PC-3 (cell line): ENCODE results near the gene ITGAL. TPM values are rescaled to one million over a fixed set of nuclear protein-coding genes. Genes with fewer than 3 reads are reported as not detected.
A peak's percentile ranks its signal among the peaks of the same experiment; 100 is the strongest.

Experiments used
- ATAC-seq: fragments of 200-7000 bp; cut with Tn5 transposase; 2 replicates; pipeline ENCODE4 v1.9.1; 2020; ENCODE audit warnings: mild to moderate bottlenecking, moderate library complexity
- BruUV-seq: library from RNA; stranded (reverse); fragments of 400-500 nt; replicated peaks from 2 replicates; lab custom pipeline; 2021; lab: Mats Ljungman, UMichigan
- CTCF ChIA-PET: fragments of 300-600 bp; sonication (Branson Sonifier 250); formaldehyde crosslinking; loops from one replicate; lab custom pipeline; 2022; ENCODE audit warnings: antibody characterized with exemption; lab: Charles Lee
- POLR2A ChIA-PET: fragments of 300-600 bp; sonication (Branson Sonifier 250); formaldehyde crosslinking; loops from one replicate; lab custom pipeline; 2022; ENCODE audit warnings: antibody characterized with exemption; ENCODE audit not compliant: unreplicated experiment; lab: Charles Lee
- DNase-seq: peaks from one replicate; pipeline ENCODE4 v3.0.0-alpha.2; 2015
- H2AFZ ChIP-seq: fragments of 300-600 bp; sonication (generic); 2 replicates; pipeline ENCODE4 v1.6.0; 2016; ENCODE audit warnings: antibody characterized with exemption, low read length
- H3F3A ChIP-seq: fragments of 300-600 bp; sonication (generic); one replicate; pipeline ENCODE4 v1.6.0; 2017; ENCODE audit warnings: antibody characterized with exemption, low read length, control low read depth, mild to moderate bottlenecking; ENCODE audit not compliant: unreplicated experiment
- H3K27ac ChIP-seq: fragments of 300-600 bp; sonication (generic); 2 replicates; pipeline ENCODE4 v1.5.1; 2016; ENCODE audit warnings: mild to moderate bottlenecking, low read length
- H3K27me3 ChIP-seq: fragments of 300-600 bp; sonication (generic); 2 replicates; pipeline ENCODE4 v1.6.1; 2016; ENCODE audit warnings: low read length, mixed read lengths
- H3K36me3 ChIP-seq: fragments of 300-600 bp; sonication (generic); 2 replicates; pipeline ENCODE4 v1.6.1; 2016; ENCODE audit warnings: low read depth, mixed run types, low read length, mixed read lengths
- H3K4me1 ChIP-seq: fragments of 300-600 bp; sonication (generic); 2 replicates; pipeline ENCODE4 v1.5.1; 2016; ENCODE audit warnings: low read length; ENCODE audit not compliant: insufficient read depth
- H3K4me2 ChIP-seq: fragments of 300-600 bp; sonication (generic); 2 replicates; pipeline ENCODE4 v1.6.0; 2016; ENCODE audit warnings: low read length
- H3K4me3 ChIP-seq: fragments of 300-600 bp; sonication (generic); 2 replicates; pipeline ENCODE4 v1.5.1; 2016; ENCODE audit warnings: mild to moderate bottlenecking, low read length, mixed read lengths
- H3K79me2 ChIP-seq: fragments of 300-600 bp; sonication (generic); 2 replicates; pipeline ENCODE4 v1.6.1; 2017; ENCODE audit warnings: low read length, mixed read lengths
- H3K9ac ChIP-seq: fragments of 300-600 bp; sonication (generic); 2 replicates; pipeline ENCODE4 v1.6.0; 2016; ENCODE audit warnings: mild to moderate bottlenecking, low read length
- H3K9me2 ChIP-seq: fragments of 300-600 bp; sonication (generic); replicated peaks from 2 replicates; pipeline ENCODE4 v1.6.1; 2016; ENCODE audit warnings: mixed run types, low read length, mixed read lengths
- H3K9me3 ChIP-seq: fragments of 300-600 bp; sonication (generic); 2 replicates; pipeline ENCODE4 v1.6.1; 2016; ENCODE audit warnings: low read length, mixed read lengths
- H4K20me1 ChIP-seq: fragments of 300-600 bp; sonication (generic); 2 replicates; pipeline ENCODE4 v1.6.1; 2016; ENCODE audit warnings: low read length, mixed read lengths
- EZH2 ChIP-seq: fragments of 300-600 bp; sonication (generic); IDR thresholded peaks from one replicate; pipeline ENCODE4 v1.6.1; 2017; ENCODE audit warnings: antibody characterized with exemption, mild to moderate bottlenecking, low read length; ENCODE audit not compliant: unreplicated experiment
- EZH2phosphoT487 ChIP-seq: fragments of 300-600 bp; sonication (generic); IDR thresholded peaks from 2 replicates; pipeline ENCODE4 v1.6.1; 2018; ENCODE audit warnings: mild to moderate bottlenecking, antibody characterized with exemption, low read length, borderline replicate concordance
- intact Hi-C: fragments of 100-400 bp; cut with micrococcal nuclease; formaldehyde crosslinking; loops from 2 replicates; pipeline ENCODE4 v1.9.0; 2023
- total RNA-seq: library from RNA; depleted of rRNA; stranded (reverse); fragments of >200 nt; gene quantifications from 2 replicates; pipeline ENCODE4 v1.2.3, GENCODE V29; 2014
- TF ChIP-seq, protein P1 (sequence below): fragments of 300-600 bp; sonication (generic); conservative IDR thresholded peaks from 2 replicates; pipeline ENCODE4 v1.5.1; 2017; ENCODE audit warnings: antibody characterized with exemption, low read depth, mild to moderate bottlenecking, low read length

ITGAL gene
- total RNA-seq, 1 experiment from 2014 or later: not detected

DNA sequence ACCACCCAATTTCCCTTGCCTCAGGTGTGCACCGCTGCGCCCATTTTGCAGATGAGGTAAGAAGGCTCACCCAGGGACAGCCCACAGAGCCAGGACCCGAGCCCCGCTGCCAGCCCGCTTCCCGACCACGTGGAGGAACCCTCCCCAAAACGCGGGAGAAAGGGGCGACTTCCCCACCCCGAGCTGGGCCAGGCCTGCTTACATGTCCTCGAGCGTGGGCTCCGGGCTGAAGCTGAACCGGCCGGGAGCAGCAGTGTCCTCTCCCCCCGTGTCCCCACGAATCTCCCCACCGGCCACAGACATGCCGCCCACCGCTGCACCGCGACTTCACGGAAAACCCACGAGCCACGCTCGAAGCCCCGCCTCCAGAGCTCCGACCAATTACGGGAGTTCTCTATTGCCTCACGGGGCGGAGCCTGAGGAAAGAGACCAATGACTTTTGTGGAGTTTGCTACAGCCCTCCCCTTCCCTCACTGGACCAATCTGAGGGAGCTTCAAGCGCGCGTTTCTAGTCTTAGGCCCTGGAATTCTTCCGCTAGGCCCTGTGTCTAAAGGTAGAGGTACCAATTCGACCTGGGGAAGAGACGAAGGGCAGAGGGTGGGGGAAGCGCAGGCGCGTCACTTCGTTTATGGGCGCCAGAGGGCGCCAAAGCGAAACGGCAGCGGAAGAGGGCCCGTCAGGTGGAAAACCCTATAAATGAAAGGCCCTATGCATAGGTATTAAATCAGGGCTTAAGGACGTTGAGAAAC lies 42.7 kb upstream of the ITGAL start, which contains the start of gene DCTPP1:
Gene DCTPP1 (minus strand): TSS at position 353 of the 750 bp plus-strand sequence. CDS start 50 bp downstream, at position 303.
- no peaks in the 10 kb centered on the region for H3F3A ChIP-seq
- H3K27me3 ChIP-seq: no peaks in the 10 kb centered on the region
- DNase-seq: peak; percentile 98
- ChIA-PET CTCF (interaction anchor here (0.5 to 1.0 kb wide), 18 partner anchors 12 to 365 kb away, joined by 3 to 13 read pairs (median 3); partner anchors contain the start of genes PRR14, ZNF747, ZNF764 and ZNF771), POLR2A (interaction anchor here (0.7 to 1.0 kb wide), 4 partner anchors 22 to 579 kb away, joined by 5 to 16 read pairs (median 6); partner anchors contain the start of gene ZNF771)
- H3K36me3 ChIP-seq: peaks cover 10% of the 10 kb centered on the region
- H3K9me2 ChIP-seq: no peaks in the 10 kb centered on the region
- TF ChIP-seq, protein P1, sequence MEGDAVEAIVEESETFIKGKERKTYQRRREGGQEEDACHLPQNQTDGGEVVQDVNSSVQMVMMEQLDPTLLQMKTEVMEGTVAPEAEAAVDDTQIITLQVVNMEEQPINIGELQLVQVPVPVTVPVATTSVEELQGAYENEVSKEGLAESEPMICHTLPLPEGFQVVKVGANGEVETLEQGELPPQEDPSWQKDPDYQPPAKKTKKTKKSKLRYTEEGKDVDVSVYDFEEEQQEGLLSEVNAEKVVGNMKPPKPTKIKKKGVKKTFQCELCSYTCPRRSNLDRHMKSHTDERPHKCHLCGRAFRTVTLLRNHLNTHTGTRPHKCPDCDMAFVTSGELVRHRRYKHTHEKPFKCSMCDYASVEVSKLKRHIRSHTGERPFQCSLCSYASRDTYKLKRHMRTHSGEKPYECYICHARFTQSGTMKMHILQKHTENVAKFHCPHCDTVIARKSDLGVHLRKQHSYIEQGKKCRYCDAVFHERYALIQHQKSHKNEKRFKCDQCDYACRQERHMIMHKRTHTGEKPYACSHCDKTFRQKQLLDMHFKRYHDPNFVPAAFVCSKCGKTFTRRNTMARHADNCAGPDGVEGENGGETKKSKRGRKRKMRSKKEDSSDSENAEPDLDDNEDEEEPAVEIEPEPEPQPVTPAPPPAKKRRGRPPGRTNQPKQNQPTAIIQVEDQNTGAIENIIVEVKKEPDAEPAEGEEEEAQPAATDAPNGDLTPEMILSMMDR: peak; percentile 83
- TF ChIP-seq EZH2phosphoT487: no peak
- TF ChIP-seq EZH2: no peak
- peak within 1 kb of the TSS; percentile 96 for H3K4me2 ChIP-seq
- H4K20me1 ChIP-seq: no peaks in the 10 kb centered on the region
- ATAC-seq: peak; percentile 98
- peak within 1 kb of the TSS; percentile 96 for H2AFZ ChIP-seq
- intact Hi-C loops: loop anchor here (5.0 kb wide), 1 partner anchor 207 kb away; no protein-coding TSS in a partner anchor
- peak within 1 kb of the TSS; percentile 87 for H3K4me3 ChIP-seq
- H3K9me3 ChIP-seq: no peaks in the 10 kb centered on the region
- peaks cover 12% of the 10 kb centered on the region; the same call in 1 of the 2 replicates for H3K4me1 ChIP-seq
- H3K79me2 ChIP-seq: peaks cover 33% of the 10 kb centered on the region
- BruUV-seq: no TSS peak
- H3K9ac ChIP-seq: peak within 1 kb of the TSS; percentile 86
- peak within 1 kb of the TSS; percentile 60 for H3K27ac ChIP-seq

- intact Hi-C loops: loop anchor here (5.0 kb wide), 1 partner anchor 207 kb away; no protein-coding TSS in a partner anchor
- Histone ChIP-seq H3F3A (no peaks in the 10 kb centered on the region), H4K20me1 (no peaks in the 10 kb centered on the region), H3K79me2 (peaks cover 33% of the 10 kb centered on the region), H3K4me2 (peak overlapping the region; percentile 31), H2AFZ (peak overlapping the region; percentile 68), H3K27ac (no peak overlapping the region), H3K9me2 (no peaks in the 10 kb centered on the region), H3K9me3 (no peaks in the 10 kb centered on the region), H3K27me3 (no peaks in the 10 kb centered on the region), H3K4me3 (no peak overlapping the region), H3K4me1 (peaks cover 12% of the 10 kb centered on the region; the same call in 1 of the 2 replicates), H3K9ac (no peak overlapping the region), H3K36me3 (peaks cover 10% of the 10 kb centered on the region)
- DNase-seq (no peak), ATAC-seq (no peak)
- POLR2A ChIA-PET: interaction anchor here (1.0 kb wide), 1 partner anchor 204 kb away, joined by 16 read pairs; no protein-coding TSS in a partner anchor
- BruUV-seq: TSS peak; percentile 69
- CTCF ChIA-PET: interaction anchor here (0.9 to 1.0 kb wide), 5 partner anchors 13 to 366 kb away, joined by 3 to 6 read pairs (median 4); partner anchors contain the start of genes ZNF747 and ZNF764
- TF ChIP-seq, protein P1: no peak; the same call in 1 of the 2 replicates
- TF ChIP-seq EZH2phosphoT487: no peak
- no peak for TF ChIP-seq EZH2
These were observed 42.0 kb upstream of the ITGAL start for GRCh38 chr16:30430428-30430970.
